Measurements from ENCODE around the gene NABP1. TPM values are rescaled to one million over a fixed set of nuclear protein-coding genes. Genes with fewer than 3 reads are reported as not detected.

NABP1 gene
- total RNA-seq, 1 experiment from 2014 or later: 38.7 TPM

- TF ChIP-seq CTCF (IDR thresholded peaks at IDR 0.05) (no peak), REST (IDR thresholded peaks at IDR 0.05; ENCODE audit: insufficient read depth in 1 of 2, low read depth in 2 of 2, low read length in 1 of 2) (no peak), TCF7L2 (IDR thresholded peaks at IDR 0.05; ENCODE audit: low read depth, low read length) (no peak), POLR2AphosphoS5 (IDR thresholded peaks at IDR 0.05; ENCODE audit: low read depth, low read length) (no peak), SIN3A (IDR thresholded peaks at IDR 0.05; ENCODE audit: borderline replicate concordance, insufficient read depth, low read depth, low read length) (no peak)
- no peak overlapping the region for H3K27ac ChIP-seq (ENCODE audit: low read length)
- peaks cover 3% of the 10 kb centered on the region; the same call in 1 of the 2 replicates for H3K4me1 ChIP-seq (ENCODE audit: control insufficient read depth, insufficient read depth, low read length)
- CTCF ChIA-PET: no interaction called here
- no peak overlapping the region for H3K4me3 ChIP-seq (ENCODE audit: low read depth in 2 of 2, low read length in 2 of 2)
- no peaks in the 10 kb centered on the region for H3K36me3 ChIP-seq (ENCODE audit: control insufficient read depth, insufficient read depth, low read length)
- DNase-seq (ENCODE audit: low read depth, low spot score) (no peak), ATAC-seq (no peak; the same call in 1 of the 2 replicates)
- in situ Hi-C loops (cut with HindIII; ENCODE audit: low pct_unique_long_range_greater_than_20kb, low sequenced_read_pairs) (no loop called here), intact Hi-C loops (cut with micrococcal nuclease; ENCODE audit: unreplicated experiment) (no loop called here)
- H3K9me3 ChIP-seq (ENCODE audit: control insufficient read depth, insufficient read depth, low read depth, low read length): no peaks in the 10 kb centered on the region
- no peaks in the 10 kb centered on the region for H3K27me3 ChIP-seq (ENCODE audit: control insufficient read depth, insufficient read depth, low read length)
- POLR2A ChIA-PET: no interaction called here
- no TSS peak for BruUV-seq (replicated peaks)
Observed at GRCh38 chr2:191631754-191632153, 46.2 kb upstream of the NABP1 start.

GRCh38 chr2:191632426-191632825 lies 45.5 kb upstream of the NABP1 start:
- H3K27ac ChIP-seq (ENCODE audit: low read length): no peak overlapping the region
- DNase-seq (ENCODE audit: low read depth, low spot score): no peak
- CTCF ChIA-PET: no interaction called here
- POLR2A ChIA-PET: no interaction called here
- in situ Hi-C loops (cut with HindIII; ENCODE audit: low pct_unique_long_range_greater_than_20kb, low sequenced_read_pairs) (no loop called here), intact Hi-C loops (cut with micrococcal nuclease; ENCODE audit: unreplicated experiment) (no loop called here)
- H3K4me3 ChIP-seq (ENCODE audit: low read depth in 2 of 2, low read length in 2 of 2): no peak overlapping the region
- H3K4me1 ChIP-seq (ENCODE audit: control insufficient read depth, insufficient read depth, low read length): peaks cover 6% of the 10 kb centered on the region
- H3K36me3 ChIP-seq (ENCODE audit: control insufficient read depth, insufficient read depth, low read length): no peaks in the 10 kb centered on the region
- no peak for ATAC-seq
- no TSS peak for BruUV-seq (replicated peaks)
- no peaks in the 10 kb centered on the region for H3K9me3 ChIP-seq (ENCODE audit: control insufficient read depth, insufficient read depth, low read depth, low read length)
- H3K27me3 ChIP-seq (ENCODE audit: control insufficient read depth, insufficient read depth, low read length): no peaks in the 10 kb centered on the region
- TF ChIP-seq TCF7L2 (IDR thresholded peaks at IDR 0.05; ENCODE audit: low read depth, low read length): no peak
- no peak for TF ChIP-seq POLR2AphosphoS5 (IDR thresholded peaks at IDR 0.05; ENCODE audit: low read depth, low read length)
- TF ChIP-seq REST (IDR thresholded peaks at IDR 0.05; ENCODE audit: insufficient read depth in 1 of 2, low read depth in 2 of 2, low read length in 1 of 2): no peak
- TF ChIP-seq SIN3A (IDR thresholded peaks at IDR 0.05; ENCODE audit: borderline replicate concordance, insufficient read depth, low read depth, low read length): no peak
- TF ChIP-seq CTCF (IDR thresholded peaks at IDR 0.05): no peak
